GM19467 (cell line): ENCODE data around the gene TENT5C.
A peak's percentile ranks its signal among the peaks of the same experiment; 100 is the strongest.
"Not testable (repeated sequence)": the region's sequence is repeated elsewhere in the genome, so short reads cannot be mapped to it uniquely, and the experiment has no call there.

Experiments used
- ATAC-seq: cut with Tn5 transposase; IDR thresholded peaks from one replicate; pipeline ENCODE4 v1.9.1; 2021; ENCODE audit warnings: mild to moderate bottlenecking, moderate library complexity; ENCODE audit not compliant: unreplicated experiment

Gene TENT5C

DNA sequence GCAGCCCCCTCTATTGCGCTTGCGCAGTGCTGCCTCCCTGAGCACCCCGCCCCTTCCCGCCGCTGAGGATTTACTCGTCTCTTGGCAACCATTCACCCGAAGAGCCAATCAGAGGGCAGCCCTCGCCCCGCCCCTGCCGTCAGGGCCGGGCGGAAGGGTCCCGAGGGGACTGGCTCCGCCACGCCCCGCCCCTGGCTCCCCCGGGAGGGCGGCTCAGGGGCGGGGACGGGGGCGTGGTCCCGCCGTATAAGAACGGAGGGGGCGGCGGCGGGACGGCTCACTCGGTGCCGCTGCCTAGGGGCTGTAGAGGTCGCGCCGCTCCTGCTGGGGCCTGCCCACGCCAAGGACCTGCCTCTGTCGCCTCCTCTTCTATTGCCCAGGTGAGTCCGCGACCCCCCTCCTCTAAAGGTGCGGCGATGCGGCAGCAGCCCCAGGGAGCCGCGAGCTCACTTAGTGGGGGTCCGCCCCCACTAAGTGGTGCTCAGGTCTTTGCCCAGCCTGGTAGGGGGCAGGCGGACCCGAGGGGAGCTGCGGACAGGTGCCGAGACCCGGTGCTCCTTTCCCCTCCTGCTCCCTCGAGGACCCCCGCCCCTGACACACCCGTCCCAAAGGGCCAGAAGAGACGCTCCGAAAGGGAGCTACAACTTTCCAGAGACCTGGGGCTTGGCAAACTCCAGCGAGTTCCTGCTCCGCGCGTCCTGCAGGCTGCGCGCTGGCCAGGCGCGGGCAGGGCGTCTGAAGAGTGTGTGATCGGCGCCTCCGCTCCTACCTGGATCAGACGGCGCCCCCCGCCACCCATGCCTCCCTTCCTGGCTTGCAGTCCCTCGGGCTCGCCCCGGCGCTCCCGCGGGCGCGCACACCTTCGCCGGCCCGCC is at the start of gene TENT5C:
Gene TENT5C (plus strand): TSS at position 275 of the 875 bp plus-strand sequence. CDS start 16,821 bp downstream, outside the sequence.
- ATAC-seq: peak; percentile 84

DNA sequence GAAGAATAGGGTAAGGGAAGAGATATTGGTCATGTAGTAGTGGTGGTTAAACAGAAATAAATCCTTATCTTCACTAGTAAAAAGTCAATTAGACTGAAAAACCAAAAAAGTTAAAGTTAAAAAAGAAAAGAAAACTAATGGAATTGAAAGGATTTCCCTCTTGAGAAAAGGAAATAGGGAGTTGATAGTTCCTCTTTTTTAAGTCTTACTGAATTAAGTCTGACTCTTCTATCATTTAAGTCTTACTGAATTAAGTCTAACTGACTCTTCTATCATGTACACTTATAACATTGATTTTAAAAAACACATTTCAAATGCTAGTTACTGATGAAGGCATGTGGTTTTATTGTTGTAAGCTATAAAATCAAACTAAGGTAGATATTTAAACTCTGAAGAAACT is 49.5 kb upstream of the TENT5C start:
- no peak for ATAC-seq

DNA sequence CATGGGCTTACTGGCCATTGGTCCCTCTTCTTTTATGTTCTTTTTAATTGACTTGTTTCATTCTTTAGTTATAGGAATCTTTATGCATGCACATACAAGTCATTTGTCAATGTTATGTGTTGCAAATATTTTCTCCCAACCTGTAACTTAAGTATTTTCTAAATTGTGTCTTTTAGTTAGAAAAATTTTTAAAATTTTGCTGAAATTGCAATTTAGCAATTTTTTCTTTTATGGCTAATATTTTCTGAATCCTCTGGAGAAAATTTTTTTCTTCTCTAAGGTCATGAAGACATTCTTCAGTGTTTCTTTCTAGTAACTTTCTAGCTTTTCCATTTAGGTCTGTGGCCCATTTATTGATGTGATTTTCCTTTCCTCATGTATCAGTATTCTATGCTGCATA is 48.9 kb upstream of the TENT5C start:
- no peak for ATAC-seq

DNA sequence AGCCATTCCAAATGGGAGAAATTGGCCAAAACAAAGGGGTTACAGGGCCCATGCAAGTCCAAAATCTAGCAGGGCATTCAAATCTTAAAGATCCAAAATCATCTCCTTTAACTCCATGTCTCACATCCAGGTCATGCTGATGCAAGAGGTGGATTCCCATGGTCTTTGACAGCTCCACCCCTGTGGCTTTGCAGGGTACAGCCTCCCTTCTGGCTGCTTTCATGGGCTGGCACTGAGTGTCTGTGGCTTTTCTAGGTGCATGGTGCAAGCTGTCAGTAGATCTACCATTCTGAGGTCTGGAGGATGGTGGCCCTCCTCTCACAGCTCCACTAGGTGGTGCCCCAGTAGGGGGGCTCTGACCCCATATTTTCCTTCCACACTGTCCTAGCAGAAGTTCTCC is 47.4 kb upstream of the TENT5C start:
- ATAC-seq: not testable (repeated sequence)

DNA sequence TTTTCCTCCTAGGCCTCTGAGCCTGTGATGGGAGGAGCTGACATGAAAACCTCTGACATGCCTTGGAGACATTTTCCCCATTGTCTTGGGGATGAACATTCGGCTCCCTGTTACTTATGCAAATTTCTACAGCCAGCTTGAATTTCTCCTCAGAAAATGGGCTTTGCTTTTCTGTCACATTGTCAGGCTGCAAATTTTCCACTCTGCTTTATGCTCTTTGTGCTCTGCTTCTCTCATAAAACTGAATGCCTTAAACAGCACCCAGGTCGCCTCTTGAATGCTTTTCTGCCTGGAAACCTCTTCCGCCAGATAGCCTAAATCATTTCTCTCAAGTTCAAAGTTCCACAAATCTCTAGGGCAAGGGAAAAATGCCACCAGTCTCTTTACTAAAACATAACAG is 46.7 kb upstream of the TENT5C start:
- ATAC-seq: no peak

DNA sequence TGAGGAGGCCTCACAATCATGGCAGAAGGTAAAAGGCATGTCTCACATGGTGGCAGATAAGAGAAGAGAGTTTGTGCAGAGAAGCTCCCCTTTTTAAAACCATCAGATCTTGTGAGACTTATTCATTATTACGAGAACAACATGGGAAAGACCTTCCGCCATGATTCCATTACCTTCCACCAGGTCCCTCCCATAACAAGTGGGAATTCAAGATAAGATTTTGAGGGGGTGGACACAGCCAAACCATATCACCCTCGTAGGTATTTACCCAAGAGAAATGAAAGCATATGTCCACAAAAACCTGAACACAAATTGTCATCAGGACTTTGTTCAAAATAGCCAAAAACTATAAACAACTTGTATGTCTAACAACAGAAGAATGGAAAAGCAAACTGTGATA is 45.9 kb upstream of the TENT5C start:
- ATAC-seq: no peak

DNA sequence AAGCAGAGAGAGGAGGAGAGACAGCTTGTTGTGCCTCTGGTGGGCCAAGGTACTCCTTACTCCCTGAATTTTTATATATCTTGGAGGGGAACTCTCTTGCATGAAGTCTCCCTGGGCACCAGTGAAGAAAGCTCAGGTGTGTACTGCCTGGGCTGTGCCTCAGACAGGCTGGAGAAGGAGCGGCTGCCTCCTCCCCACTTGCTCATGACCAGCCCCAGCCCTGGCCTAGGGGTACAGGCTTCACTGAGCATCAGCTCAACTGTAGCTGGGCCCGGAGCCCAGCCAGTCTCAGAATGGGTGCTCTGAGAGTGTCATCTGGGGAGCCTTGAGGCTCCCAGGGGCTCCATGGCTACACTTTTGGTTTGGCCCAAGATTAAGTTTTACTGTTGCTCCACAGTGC is 44.8 kb upstream of the TENT5C start:
- ATAC-seq: no peak

DNA sequence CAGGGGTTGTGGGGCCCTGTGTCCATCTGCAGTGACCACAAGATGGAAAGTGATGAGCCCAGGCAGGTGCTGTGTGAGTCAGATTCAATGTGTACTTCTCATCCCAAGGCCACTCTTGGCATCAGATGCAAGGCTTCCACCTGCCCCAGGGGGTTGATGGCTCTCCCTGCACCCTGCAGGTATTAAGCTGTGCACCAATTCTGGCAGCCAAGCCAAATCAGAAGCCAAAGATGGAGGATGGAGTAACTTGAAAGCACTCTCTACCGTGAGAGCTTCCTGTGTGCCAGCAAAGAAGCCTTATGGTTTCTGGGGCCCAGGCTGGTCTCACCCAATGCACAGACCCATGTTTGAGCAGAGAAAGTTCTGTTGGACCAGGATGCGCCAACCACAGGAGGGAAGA is 44.3 kb upstream of the TENT5C start:
- no peak for ATAC-seq

DNA sequence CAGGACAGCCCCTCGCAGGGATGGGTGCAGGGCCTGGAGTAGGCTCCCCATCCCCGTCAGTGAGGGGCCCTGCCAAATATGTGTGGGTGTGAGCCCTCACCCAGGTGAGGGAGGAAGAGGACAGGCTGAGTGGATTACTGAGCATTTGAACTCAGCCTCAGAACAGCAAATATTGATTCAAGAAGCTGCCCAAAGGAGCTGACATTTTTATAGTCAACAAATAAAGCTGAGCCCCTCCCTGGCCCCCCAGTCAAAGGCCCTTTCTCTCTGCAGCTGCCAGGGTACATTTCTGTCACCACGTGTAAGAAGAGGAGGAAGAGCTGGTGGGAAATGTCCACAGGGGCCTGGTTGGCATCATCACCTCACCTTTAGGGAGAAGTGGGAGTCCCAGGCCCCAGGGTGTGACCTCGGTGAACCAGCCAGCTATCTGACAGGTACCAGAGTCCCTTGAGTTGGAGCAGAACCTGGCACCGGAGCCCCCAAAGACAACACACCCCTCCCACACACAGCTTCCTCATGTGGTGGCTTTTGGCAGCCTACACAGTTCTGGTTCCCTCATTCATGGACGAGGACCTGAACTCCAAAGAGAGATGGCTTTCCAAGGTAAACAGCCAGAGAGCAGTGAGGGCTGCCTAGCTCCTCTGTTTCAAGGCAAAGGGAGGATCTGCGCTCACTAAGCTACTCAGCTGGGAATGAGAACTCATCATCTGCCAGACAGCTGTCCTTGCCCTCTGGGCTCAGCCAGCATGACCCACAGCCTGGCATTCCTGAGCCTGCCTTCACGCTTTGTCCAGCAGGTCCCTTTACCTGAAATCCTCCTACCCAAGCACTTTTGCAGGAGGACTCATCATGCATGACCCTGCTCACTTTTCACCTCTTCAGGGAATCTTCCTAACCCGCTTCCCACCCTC is 43.0 kb upstream of the TENT5C start:
- ATAC-seq: no peak

DNA sequence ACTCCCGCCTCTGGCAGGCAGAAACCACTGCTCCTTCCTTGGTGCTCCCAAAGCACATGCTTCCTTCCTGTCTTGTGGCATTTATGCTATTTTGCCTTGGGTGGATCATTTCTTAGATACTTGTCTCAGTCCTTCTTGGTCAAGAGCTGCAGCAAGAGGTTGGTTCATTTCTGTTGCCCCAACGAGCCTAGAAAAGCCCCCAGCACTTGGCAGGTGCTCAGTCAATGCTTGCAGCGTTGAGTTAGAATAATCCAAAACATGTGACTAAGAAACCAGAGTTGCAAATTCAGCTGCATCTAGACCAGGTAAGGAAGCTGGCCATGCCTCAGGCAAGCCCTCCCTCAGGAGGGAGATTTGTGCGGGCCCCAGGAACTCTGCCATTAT is 42.4 kb upstream of the TENT5C start:
- no peak for ATAC-seq

DNA sequence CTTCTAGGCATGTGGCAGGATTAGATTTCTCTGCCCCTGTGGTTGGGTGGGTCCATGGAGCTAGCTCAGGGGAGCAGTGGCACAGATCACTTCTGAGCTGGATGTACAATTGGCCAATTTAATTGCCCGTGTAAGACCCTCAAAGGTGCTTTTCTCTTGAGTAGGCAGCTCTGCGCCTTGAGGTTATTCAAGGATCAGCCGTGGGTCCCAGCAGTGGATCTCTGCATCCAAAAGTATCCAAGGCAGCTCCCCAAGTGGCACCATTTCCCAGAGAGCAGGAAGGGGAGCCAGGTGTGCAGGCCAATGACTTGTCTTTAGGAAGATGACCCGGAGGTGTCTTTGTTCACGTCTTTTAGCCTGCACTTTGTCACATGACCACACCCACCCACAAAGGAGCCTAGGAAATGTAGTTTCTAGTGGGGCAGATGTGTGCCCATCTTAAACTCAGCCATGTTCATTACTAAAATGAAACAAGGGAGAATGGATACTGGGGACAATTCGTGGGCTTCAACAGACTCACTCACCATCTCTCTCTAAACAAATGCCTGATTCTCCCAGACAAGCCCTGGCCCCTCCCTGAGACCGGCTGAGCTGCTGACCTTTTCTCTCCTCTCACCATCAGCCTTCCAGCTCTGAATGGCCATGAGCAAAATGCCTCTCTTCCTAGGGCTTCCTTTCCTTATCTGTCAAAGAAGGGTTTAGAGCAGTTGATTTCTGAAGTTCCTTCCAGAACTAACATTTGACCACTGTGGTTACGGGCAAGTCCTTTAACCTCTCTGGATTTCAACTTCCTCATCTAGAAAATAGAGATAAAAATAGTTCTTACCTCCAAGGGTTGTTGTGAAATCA is 41.4 kb upstream of the TENT5C start:
- ATAC-seq: no peak

DNA sequence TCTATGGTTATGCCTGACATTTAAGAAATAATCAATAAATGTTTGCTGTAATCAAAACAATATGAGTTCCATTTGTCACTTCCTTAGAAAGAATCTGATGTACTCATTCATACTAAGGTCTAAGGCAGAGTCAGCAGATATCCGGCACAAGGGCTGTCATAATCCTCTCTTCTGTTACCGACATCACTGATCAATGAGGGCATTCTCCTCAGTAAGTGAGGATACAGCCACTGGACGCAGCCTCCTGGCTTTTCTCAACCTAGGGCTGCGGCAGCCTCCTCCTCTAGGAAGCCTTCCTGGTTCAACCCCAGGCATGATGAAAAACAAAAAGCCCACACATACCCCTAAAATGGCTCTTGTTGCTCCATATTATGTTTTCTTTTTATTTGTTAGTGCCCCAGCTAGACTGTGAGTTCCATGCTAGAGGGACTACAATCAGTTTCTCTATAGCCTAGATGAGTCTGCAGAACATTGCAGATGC is 40.7 kb upstream of the TENT5C start:
- ATAC-seq: no peak

DNA sequence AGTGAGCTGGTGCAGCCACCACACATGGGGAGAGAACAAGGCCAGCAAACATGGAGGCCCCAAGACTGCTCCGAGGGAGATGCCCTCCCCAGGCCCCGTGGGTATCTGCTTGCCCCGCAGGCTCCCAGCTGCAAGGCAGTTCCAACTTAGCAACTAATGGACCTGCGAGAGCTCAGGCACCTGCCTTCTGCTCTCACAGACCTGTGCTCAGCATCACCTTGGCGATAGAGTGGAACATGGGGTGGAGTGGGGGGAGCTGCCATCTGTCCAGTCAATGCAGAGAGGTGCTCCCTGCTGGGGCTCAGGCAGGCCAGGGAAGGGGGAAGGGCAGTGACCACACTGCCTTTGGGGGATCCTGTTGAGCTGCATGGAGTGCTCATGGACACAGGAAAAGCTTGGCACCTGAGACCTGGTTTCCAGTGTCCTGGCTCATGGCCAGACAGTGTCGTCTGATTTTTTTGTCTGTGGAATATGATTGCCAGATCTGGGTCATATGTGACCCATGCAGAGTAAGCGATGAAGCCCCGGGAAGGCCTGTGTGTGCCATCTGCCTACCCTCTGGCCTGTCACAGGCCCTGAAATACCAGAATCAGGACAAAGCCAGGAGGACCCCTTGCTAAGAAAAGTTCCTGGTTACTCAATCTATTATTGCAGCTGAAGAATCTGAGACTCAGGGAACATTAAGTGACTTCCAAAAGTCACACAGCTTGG is 39.9 kb upstream of the TENT5C start:
- no peak for ATAC-seq

DNA sequence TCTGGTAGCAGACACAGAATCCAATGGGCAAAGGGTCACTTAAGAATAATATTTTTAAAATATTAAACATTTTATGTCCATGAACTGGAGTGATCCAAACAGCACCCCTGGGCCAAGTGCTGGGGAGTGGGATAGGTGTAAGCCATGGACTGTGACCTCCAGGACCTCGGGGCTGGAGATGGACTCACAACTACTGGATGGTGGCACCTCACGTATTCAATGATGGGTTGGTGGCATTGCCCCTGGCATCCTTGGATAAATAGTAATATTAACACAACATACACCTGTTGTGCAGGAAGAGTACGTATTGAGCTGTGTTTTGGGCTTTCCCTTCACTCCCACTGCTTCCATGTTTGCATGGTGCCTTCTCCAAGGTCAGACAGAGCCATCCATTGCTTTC is 39.3 kb upstream of the TENT5C start:
- no peak for ATAC-seq

DNA sequence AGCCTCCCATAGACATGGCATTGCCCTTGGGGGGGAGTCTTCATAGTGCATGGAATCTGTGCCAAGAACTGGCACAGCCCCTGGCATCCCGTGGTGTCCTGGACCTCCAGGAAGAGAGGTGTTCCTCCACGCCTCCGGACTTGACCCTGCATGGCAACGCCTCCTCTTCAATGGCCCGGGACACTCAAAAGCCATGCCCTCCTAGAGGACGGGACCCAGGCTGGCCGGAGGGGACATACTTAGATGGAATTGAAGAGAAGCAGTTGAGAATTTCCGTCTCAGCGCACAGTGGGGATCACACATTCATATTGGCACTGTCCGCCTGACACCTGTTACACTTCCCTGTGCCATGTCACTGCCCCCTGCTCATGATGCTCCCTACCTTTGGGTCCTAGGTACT is 38.4 kb upstream of the TENT5C start:
- ATAC-seq: no peak

DNA sequence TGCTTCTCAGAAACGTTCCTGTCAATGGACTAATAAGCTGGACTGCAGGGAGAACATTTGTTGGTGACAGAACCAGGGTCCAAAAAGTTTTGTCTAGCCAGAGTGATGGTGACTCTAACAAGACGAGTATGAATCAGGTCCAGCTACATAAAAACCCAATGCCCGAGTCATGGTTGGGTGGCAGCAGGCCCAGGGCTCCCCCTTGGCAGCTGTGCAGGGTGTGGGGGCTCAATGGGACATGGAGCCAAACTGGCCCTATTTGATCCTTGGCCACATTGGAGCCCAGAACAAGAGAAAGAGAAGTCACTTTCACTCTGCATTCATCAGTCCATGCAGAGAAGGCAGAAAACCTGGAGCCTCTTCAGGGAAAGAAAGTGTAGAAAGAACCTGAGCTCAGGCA is 37.9 kb upstream of the TENT5C start:
- no peak for ATAC-seq

DNA sequence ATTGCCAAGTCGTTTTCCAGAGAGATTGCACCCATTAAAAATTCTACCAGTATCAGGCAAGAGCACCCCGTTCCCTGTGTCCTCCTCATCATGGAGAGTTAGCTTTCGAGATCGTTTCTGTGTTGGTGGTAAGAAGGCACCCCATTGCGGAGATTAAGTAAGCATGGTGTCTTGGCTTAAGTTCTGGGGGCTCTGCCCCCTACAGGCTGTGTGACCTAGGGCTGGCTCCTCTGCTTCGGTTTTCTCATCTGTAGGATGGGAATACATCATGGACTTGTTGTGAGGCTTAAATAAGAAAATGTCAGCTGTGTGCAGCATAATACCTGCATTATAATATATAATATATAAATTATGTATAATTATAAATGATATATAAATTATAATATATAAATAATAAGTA is 36.8 kb upstream of the TENT5C start:
- ATAC-seq: no peak

DNA sequence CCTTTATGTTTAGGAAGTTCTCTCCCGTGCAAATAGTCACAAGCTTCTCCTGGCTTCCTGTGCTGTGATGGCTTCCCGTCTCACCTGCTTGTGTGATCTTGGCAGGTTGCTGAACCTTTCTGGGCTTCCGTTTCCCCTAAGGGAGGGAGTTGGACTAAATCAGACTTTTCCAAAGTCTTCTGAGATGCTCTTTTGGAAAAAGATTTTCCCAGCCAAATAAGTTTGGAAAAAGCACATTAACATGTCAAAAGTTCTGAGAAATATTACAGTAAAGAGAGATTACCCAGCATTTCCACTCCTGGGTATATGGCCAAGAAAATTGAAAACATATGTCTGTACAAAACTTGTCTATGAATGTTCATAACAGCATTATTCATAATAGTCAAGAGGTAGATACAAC is 36.0 kb upstream of the TENT5C start:
- ATAC-seq: no peak

DNA sequence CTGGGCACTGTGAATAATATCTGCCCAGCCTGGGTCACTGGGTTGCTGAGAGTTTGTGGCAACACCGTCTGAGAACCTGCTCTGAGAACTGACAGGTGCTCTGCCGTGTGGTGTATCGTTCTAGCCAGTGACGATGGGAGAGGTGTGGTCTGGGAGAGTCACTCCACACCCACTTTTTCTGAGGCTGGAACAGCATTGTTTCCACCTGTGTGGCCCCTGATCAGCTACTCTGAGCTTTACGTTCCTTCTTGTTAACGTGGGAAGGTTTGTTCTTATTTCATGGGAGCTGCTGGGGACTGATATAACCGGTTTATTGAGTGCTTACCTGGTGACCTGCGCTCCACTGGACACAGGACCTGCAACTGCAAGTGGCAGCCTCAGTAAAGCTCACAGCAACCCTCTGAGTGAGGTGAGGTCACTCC is 34.8 kb upstream of the TENT5C start:
- ATAC-seq: no peak

DNA sequence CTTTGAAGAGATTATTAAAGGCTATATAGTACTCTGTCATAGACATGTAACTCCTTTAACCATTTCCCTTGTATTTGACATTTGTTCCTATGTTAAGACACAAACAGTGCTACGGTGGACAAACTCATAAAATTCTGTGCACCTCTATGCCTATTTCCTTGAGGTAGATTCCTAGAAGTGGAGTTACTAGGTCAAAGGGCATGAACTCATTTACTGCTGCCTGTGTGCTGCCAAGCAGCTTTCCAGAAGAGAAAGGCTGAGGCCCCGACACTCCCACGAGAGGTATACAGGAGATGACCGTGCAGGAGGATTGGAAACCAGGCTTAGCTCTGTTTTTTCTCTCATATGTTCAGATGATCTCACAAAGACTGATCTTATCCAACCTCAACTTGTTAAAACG is 34.4 kb upstream of the TENT5C start:
- ATAC-seq: no peak
